ENCODE results near the gene DLX4. TPM values are rescaled to one million over a fixed set of nuclear protein-coding genes. Genes with fewer than 3 reads are reported as not detected.

DLX4 gene
- total and polyA plus RNA-seq, 2 donors (not counting 3 experiments of a cell fraction or from before 2014, with no cell fraction given): not detected

DNA sequence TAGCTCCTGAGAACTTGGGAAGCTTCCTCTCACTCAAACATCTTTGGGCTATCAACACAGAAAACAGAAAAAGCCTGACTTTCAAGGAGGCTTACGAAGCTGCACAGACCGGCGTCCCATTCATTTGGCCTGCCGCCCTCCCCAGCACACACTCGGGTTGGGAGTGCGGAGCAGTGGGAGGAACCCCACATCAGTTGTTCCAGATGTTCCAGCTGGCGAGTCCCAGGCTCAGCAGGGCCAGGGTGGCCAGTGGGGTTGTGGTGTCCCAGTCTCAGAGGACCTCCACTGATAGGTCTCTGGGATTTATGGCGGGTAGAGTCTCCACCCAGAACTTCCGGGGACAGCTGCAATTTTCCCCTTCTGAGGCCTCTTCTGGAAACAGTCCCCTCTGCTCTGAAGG lies 43.1 kb upstream of the DLX4 start:
- BruUV-seq (replicated peaks): no TSS peak
- Histone ChIP-seq H3K4me1 (ENCODE audit: control insufficient read depth, extremely low read depth, insufficient read depth, low read length) (no peaks in the 10 kb centered on the region), H3K4me2 (ENCODE audit: insufficient read depth, low read length) (no peak overlapping the region), H3K4me3 (replicated peaks in 1 of 3; ENCODE audit: insufficient read depth in 1 of 3, low read depth in 1 of 3, low read length in 3 of 3) (no peak overlapping the region), H4K20me1 (replicated peaks; ENCODE audit: control insufficient read depth, extremely low read depth, insufficient read depth, low read length) (no peaks in the 10 kb centered on the region), H3K9me1 (replicated peaks; ENCODE audit: control insufficient read depth, extremely low read depth, insufficient read depth, low read length) (no peaks in the 10 kb centered on the region), H3K79me2 (ENCODE audit: control insufficient read depth, insufficient read depth, low read length) (no peaks in the 10 kb centered on the region), H3K9ac (replicated peaks; ENCODE audit: extremely low read depth, insufficient read depth, low read length) (no peak overlapping the region), H3K27ac (ENCODE audit: insufficient read depth, low read depth, low read length) (no peak overlapping the region), H3K9me3 (replicated peaks; ENCODE audit: control insufficient read depth, insufficient read depth, low read length) (no peaks in the 10 kb centered on the region), H3K27me3 (ENCODE audit: control insufficient read depth in 2 of 2, insufficient read depth in 2 of 2, low read length in 2 of 2) (peaks cover 0 to 3% of the 10 kb centered on the region in 2 experiments), H3K36me3 (ENCODE audit: control insufficient read depth in 2 of 2, extremely low read depth in 1 of 2, insufficient read depth in 2 of 2, low read length in 2 of 2) (no peaks in the 10 kb centered on the region), H2AFZ (ENCODE audit: low read depth, low read length) (no peak overlapping the region)
- FAIRE-seq: no peak
- dilution Hi-C loops (cut with MboI; ENCODE audit: extremely low pct_ligation_motif_present, low sequenced_read_pairs) (no loop called here), intact Hi-C loops (cut with micrococcal nuclease) (no loop called here)
- POLR2A ChIA-PET: no interaction called here
- CTCF ChIA-PET: interaction anchor here (0.7 to 1.9 kb wide), 3 partner anchors 27 to 72 kb away, joined by 3 to 5 read pairs (median 5); no protein-coding TSS in a partner anchor
- DNase-seq (ENCODE audit: low read depth, low spot score): no peak
- TF ChIP-seq GATA2 (IDR thresholded peaks at IDR 0.05; ENCODE audit: insufficient read depth, insufficient read length, low read depth, low read length): no peak
- TF ChIP-seq FOS (IDR thresholded peaks at IDR 0.05; ENCODE audit: borderline replicate concordance, insufficient read depth, low read length): no peak
- TF ChIP-seq POLR2AphosphoS5 (IDR thresholded peaks at IDR 0.05; ENCODE audit: insufficient read depth, low read depth, low read length): no peak
- TF ChIP-seq, protein P1, sequence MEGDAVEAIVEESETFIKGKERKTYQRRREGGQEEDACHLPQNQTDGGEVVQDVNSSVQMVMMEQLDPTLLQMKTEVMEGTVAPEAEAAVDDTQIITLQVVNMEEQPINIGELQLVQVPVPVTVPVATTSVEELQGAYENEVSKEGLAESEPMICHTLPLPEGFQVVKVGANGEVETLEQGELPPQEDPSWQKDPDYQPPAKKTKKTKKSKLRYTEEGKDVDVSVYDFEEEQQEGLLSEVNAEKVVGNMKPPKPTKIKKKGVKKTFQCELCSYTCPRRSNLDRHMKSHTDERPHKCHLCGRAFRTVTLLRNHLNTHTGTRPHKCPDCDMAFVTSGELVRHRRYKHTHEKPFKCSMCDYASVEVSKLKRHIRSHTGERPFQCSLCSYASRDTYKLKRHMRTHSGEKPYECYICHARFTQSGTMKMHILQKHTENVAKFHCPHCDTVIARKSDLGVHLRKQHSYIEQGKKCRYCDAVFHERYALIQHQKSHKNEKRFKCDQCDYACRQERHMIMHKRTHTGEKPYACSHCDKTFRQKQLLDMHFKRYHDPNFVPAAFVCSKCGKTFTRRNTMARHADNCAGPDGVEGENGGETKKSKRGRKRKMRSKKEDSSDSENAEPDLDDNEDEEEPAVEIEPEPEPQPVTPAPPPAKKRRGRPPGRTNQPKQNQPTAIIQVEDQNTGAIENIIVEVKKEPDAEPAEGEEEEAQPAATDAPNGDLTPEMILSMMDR (IDR thresholded peaks at IDR 0.05; ENCODE audit: extremely low read depth in 1 of 2, insufficient read depth in 1 of 2, low read depth in 1 of 2, low read length in 2 of 2): no peak
- TF ChIP-seq, protein P2, sequence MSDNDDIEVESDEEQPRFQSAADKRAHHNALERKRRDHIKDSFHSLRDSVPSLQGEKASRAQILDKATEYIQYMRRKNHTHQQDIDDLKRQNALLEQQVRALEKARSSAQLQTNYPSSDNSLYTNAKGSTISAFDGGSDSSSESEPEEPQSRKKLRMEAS (IDR thresholded peaks at IDR 0.05; ENCODE audit: insufficient read depth, insufficient read length): no peak
- TF ChIP-seq POLR2A (IDR thresholded peaks at IDR 0.05; ENCODE audit: low read depth, low read length): no peak
- TF ChIP-seq EZH2 (IDR thresholded peaks at IDR 0.05; ENCODE audit: borderline replicate concordance, low read depth, low read length, severe bottlenecking): no peak
- no peak for TF ChIP-seq MYC (IDR thresholded peaks at IDR 0.05; ENCODE audit: low read depth, low read length)
- TF ChIP-seq JUN (IDR thresholded peaks at IDR 0.05; ENCODE audit: borderline replicate concordance, insufficient read depth, insufficient read length, low read depth): no peak

Measured in endothelial cell of umbilical vein (primary cell).